Measurements from ENCODE around the gene CRNKL1.

CRNKL1 gene

DNA sequence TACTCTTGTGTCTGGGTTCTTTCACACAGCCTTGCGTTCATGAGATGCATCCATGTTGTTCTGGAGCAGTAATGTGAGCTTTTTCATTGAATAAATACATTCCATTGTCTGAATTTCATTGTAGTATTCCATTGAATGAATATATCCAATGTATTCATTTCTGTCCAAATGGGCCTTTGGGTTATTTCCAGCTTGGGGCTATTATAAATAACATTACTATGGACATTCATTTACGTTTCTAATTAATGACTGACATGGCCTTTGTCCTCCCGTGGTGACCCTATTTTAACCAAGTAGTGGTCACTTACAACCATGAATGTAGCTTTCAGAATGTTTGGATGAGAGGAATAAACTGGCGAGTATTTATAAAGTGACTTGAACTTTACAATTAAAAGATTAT is 65.2 kb downstream of the CRNKL1 start:
- Histone ChIP-seq H3K27ac (peak overlapping the region; percentile 46 to 57), H3K36me3 (peaks cover 3 to 12% (median 11%) of the 10 kb centered on the region in 3 donors)
- intact Hi-C loops (cut with DNase I; ENCODE audit: low total_unique reads) = no loop called here

DNA sequence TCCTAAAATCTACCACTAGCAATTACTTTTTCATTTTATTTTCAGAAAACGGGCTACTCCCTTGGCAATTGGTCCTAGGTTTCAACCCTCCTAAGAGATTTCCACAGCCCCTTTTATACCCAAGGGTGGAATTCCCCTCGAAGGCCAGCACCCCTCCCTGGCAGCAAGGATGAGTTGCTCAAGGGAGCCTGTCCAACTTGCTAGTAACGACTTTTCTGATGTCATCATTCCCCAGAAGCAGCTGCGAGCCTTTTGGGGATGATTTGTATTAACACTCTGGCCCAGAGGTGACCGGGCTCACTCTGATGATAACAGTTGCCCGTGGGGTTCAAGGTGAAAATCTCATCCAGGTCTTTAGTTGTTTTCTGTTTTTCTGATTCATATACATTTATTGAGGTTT is 65.8 kb downstream of the CRNKL1 start:
- intact Hi-C loops (cut with DNase I; ENCODE audit: low total_unique reads) = no loop called here
- Histone ChIP-seq H3K36me3 (peaks cover 3 to 12% (median 11%) of the 10 kb centered on the region in 3 donors), H3K4me1 (peaks cover 0 to 72% (median 38%) of the 10 kb centered on the region in 4 donors), H3K4me3 (no peak overlapping the region), H3K27ac (peak overlapping the region; percentile 46 to 57), H3K27me3 (no peaks in the 10 kb centered on the region), H3K9me3 (no peaks in the 10 kb centered on the region)
- no peak for DNase-seq
- TF ChIP-seq, protein P1, sequence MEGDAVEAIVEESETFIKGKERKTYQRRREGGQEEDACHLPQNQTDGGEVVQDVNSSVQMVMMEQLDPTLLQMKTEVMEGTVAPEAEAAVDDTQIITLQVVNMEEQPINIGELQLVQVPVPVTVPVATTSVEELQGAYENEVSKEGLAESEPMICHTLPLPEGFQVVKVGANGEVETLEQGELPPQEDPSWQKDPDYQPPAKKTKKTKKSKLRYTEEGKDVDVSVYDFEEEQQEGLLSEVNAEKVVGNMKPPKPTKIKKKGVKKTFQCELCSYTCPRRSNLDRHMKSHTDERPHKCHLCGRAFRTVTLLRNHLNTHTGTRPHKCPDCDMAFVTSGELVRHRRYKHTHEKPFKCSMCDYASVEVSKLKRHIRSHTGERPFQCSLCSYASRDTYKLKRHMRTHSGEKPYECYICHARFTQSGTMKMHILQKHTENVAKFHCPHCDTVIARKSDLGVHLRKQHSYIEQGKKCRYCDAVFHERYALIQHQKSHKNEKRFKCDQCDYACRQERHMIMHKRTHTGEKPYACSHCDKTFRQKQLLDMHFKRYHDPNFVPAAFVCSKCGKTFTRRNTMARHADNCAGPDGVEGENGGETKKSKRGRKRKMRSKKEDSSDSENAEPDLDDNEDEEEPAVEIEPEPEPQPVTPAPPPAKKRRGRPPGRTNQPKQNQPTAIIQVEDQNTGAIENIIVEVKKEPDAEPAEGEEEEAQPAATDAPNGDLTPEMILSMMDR (IDR thresholded peaks at IDR 0.05) = no peak

More for the DNA sequence above, 65.2 kb downstream of the CRNKL1 start:
- DNase-seq = no peak
- Histone ChIP-seq H3K9me3 (no peaks in the 10 kb centered on the region), H3K27me3 (no peaks in the 10 kb centered on the region), H3K4me1 (peaks cover 0 to 67% (median 32%) of the 10 kb centered on the region in 4 donors), H3K4me3 (no peak overlapping the region)
- TF ChIP-seq, protein P1 (IDR thresholded peaks at IDR 0.05) = no peak

Data from tibial artery (tissue), 4 donors.